ENCODE results near the gene TERT. TPM values are rescaled to one million over a fixed set of nuclear protein-coding genes. Genes with fewer than 3 reads are reported as not detected.
"Not testable (repeated sequence)": the region's sequence is repeated elsewhere in the genome, so short reads cannot be mapped to it uniquely, and the experiment has no call there.

Gene TERT
- total and polyA plus RNA-seq, 2 experiments from 2014 or later: not detected

- Histone ChIP-seq H3K4me1 (ENCODE audit: insufficient read depth) (no peaks in the 10 kb centered on the region), H3K27me3 (replicated peaks; ENCODE audit: insufficient read depth) (no peaks in the 10 kb centered on the region), H3F3A (ENCODE audit: insufficient read depth) (no peaks in the 10 kb centered on the region), H3K4me2 (ENCODE audit: unreplicated experiment) (no peak overlapping the region), H4K20me1 (ENCODE audit: insufficient read depth) (no peaks in the 10 kb centered on the region), H3K36me3 (ENCODE audit: low read depth) (no peaks in the 10 kb centered on the region), H3K9me2 (ENCODE audit: insufficient read depth) (no peaks in the 10 kb centered on the region), H3K9ac (no peak overlapping the region), H3K4me3 (no peak overlapping the region), H3K27ac (no peak overlapping the region), H3K9me3 (ENCODE audit: low read depth) (peaks cover 5% of the 10 kb centered on the region), H3K79me2 (ENCODE audit: insufficient read depth) (no peaks in the 10 kb centered on the region), H2AFZ (no peak overlapping the region)
- in situ Hi-C loops (cut with MboI): no loop called here
- WGBS, 2 experiments (ENCODE audit: low coverage in 1 of 2, low lambda C conversion rate in 2 of 2, missing lambda C conversion rate in 2 of 2): 68 to 70% methylated on average over 25 of the region's 25 CpGs
- TF ChIP-seq EZH2 (IDR thresholded peaks at IDR 0.05; ENCODE audit: insufficient read depth, poor library complexity, severe bottlenecking) (no peak), EZH2phosphoT487 (IDR thresholded peaks at IDR 0.05; ENCODE audit: insufficient read depth, low read depth) (no peak)
- DNase-seq: no peak
These were observed 9.0 kb downstream of the TERT start for GRCh38 chr5:1285883-1286291.

- Histone ChIP-seq H3K9me2 (ENCODE audit: insufficient read depth) (no peaks in the 10 kb centered on the region), H3K4me3 (no peak overlapping the region), H3K27ac (no peak overlapping the region), H3K4me2 (ENCODE audit: unreplicated experiment) (no peak overlapping the region), H3K79me2 (ENCODE audit: insufficient read depth) (no peaks in the 10 kb centered on the region), H4K20me1 (ENCODE audit: insufficient read depth) (no peaks in the 10 kb centered on the region), H3K4me1 (ENCODE audit: insufficient read depth) (no peaks in the 10 kb centered on the region), H3K9me3 (ENCODE audit: low read depth) (peaks cover 5% of the 10 kb centered on the region), H2AFZ (no peak overlapping the region), H3K36me3 (ENCODE audit: low read depth) (no peaks in the 10 kb centered on the region), H3K9ac (no peak overlapping the region), H3K27me3 (replicated peaks; ENCODE audit: insufficient read depth) (no peaks in the 10 kb centered on the region), H3F3A (ENCODE audit: insufficient read depth) (no peaks in the 10 kb centered on the region)
- no peak for TF ChIP-seq EZH2 (IDR thresholded peaks at IDR 0.05; ENCODE audit: insufficient read depth, poor library complexity, severe bottlenecking)
- TF ChIP-seq EZH2phosphoT487 (IDR thresholded peaks at IDR 0.05; ENCODE audit: insufficient read depth, low read depth): no peak
- in situ Hi-C loops (cut with MboI): no loop called here
- DNase-seq: no peak
- WGBS, 2 experiments (ENCODE audit: low coverage in 1 of 2, low lambda C conversion rate in 2 of 2, missing lambda C conversion rate in 2 of 2): 40 to 42% methylated on average over 10 to 12 of the region's 12 CpGs
These were observed 9.7 kb downstream of the TERT start for GRCh38 chr5:1285141-1285540.

GRCh38 chr5:1284336-1284970 is 10.4 kb downstream of the TERT start:
- H4K20me1 ChIP-seq (ENCODE audit: insufficient read depth); H3K79me2 ChIP-seq (ENCODE audit: insufficient read depth); H3K27me3 ChIP-seq (replicated peaks; ENCODE audit: insufficient read depth); H3K4me1 ChIP-seq (ENCODE audit: insufficient read depth); H3K36me3 ChIP-seq (ENCODE audit: low read depth); H3K4me3 ChIP-seq; H3K9me2 ChIP-seq (ENCODE audit: insufficient read depth); H3K4me2 ChIP-seq (ENCODE audit: unreplicated experiment); H3K9me3 ChIP-seq (ENCODE audit: low read depth); H3F3A ChIP-seq (ENCODE audit: insufficient read depth); H3K27ac ChIP-seq; in situ Hi-C loops (cut with MboI); H2AFZ ChIP-seq; H3K9ac ChIP-seq; DNase-seq: not testable (repeated sequence)
- 63 to 67% methylated on average over 13 to 27 of the region's 27 CpGs for WGBS, 2 experiments (ENCODE audit: low coverage in 1 of 2, low lambda C conversion rate in 2 of 2, missing lambda C conversion rate in 2 of 2)

GRCh38 chr5:1283729-1284041 is 11.2 kb downstream of the TERT start:
- H3K27me3 ChIP-seq (replicated peaks; ENCODE audit: insufficient read depth); in situ Hi-C loops (cut with MboI); H3K27ac ChIP-seq; H3K36me3 ChIP-seq (ENCODE audit: low read depth); H3K9me2 ChIP-seq (ENCODE audit: insufficient read depth); DNase-seq; H3K9ac ChIP-seq; H3K9me3 ChIP-seq (ENCODE audit: low read depth); H3K4me1 ChIP-seq (ENCODE audit: insufficient read depth); H3F3A ChIP-seq (ENCODE audit: insufficient read depth); H3K4me2 ChIP-seq (ENCODE audit: unreplicated experiment); H3K79me2 ChIP-seq (ENCODE audit: insufficient read depth); H3K4me3 ChIP-seq; H4K20me1 ChIP-seq (ENCODE audit: insufficient read depth); H2AFZ ChIP-seq: not testable (repeated sequence)
- 55 to 75% methylated on average over 11 to 16 of the region's 16 CpGs for WGBS, 2 experiments (ENCODE audit: low coverage in 1 of 2, low lambda C conversion rate in 2 of 2, missing lambda C conversion rate in 2 of 2)

GRCh38 chr5:1282993-1283728 is 11.7 kb downstream of the TERT start:
- H3K4me1 ChIP-seq (ENCODE audit: insufficient read depth); H3K9ac ChIP-seq; H3K27me3 ChIP-seq (replicated peaks; ENCODE audit: insufficient read depth); H3K9me3 ChIP-seq (ENCODE audit: low read depth); DNase-seq; H2AFZ ChIP-seq; H3K36me3 ChIP-seq (ENCODE audit: low read depth); H4K20me1 ChIP-seq (ENCODE audit: insufficient read depth); H3F3A ChIP-seq (ENCODE audit: insufficient read depth); H3K79me2 ChIP-seq (ENCODE audit: insufficient read depth); H3K27ac ChIP-seq; in situ Hi-C loops (cut with MboI); H3K4me2 ChIP-seq (ENCODE audit: unreplicated experiment); H3K4me3 ChIP-seq; H3K9me2 ChIP-seq (ENCODE audit: insufficient read depth): not testable (repeated sequence)
- 65 to 68% methylated on average over 15 to 40 of the region's 40 CpGs for WGBS, 2 experiments (ENCODE audit: low coverage in 1 of 2, low lambda C conversion rate in 2 of 2, missing lambda C conversion rate in 2 of 2)
